Astrocyte (in vitro differentiated cells and primary cell): ENCODE data around the gene C5orf15.

ENCODE experiments used
- EZH2 ChIP-seq: IDR thresholded peaks from 2 replicates; pipeline ENCODE4 v1.6.1; 2012; ENCODE audit warnings: mild to moderate bottlenecking, low read length, inconsistent platforms; ENCODE audit not compliant: insufficient read depth
- TF ChIP-seq, protein P1 (sequence below): IDR thresholded peaks from 2 replicates; pipeline ENCODE4 v1.5.1; 2011; ENCODE audit warnings: low read depth, mild to moderate bottlenecking, inconsistent platforms, low read length, moderate library complexity; ENCODE audit not compliant: insufficient read depth

DNA sequence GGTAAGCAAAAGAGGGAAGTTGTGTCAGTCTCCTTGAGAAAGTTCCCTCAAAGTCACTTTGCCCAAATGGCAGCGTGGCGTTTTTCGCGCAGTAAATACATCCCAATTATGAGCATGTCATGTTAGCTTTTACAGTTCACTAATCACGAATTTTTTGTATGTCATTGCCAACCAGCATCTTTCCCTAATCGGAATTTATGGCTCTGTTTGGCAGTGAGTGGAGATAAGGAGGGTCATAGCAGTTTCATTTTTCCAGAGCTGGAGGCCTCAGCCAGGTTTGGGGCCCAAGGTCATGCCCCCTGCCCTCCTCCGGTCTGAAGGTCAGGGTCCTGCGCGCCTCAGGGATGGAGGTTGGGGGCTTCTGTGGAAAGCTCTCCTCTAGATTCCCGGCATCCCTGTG is 50.1 kb downstream of the C5orf15 start:
- TF ChIP-seq, protein P1, sequence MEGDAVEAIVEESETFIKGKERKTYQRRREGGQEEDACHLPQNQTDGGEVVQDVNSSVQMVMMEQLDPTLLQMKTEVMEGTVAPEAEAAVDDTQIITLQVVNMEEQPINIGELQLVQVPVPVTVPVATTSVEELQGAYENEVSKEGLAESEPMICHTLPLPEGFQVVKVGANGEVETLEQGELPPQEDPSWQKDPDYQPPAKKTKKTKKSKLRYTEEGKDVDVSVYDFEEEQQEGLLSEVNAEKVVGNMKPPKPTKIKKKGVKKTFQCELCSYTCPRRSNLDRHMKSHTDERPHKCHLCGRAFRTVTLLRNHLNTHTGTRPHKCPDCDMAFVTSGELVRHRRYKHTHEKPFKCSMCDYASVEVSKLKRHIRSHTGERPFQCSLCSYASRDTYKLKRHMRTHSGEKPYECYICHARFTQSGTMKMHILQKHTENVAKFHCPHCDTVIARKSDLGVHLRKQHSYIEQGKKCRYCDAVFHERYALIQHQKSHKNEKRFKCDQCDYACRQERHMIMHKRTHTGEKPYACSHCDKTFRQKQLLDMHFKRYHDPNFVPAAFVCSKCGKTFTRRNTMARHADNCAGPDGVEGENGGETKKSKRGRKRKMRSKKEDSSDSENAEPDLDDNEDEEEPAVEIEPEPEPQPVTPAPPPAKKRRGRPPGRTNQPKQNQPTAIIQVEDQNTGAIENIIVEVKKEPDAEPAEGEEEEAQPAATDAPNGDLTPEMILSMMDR = no peak
- TF ChIP-seq EZH2 = no peak
